Thyroid gland (tissue), 4 donors: ENCODE measurements around the gene MIAT.

Experiments used
- POLR2A ChIP-seq, 2 donors: fragments of 450-650 bp; IDR thresholded peaks; one replicate each; pipeline ENCODE4 v1.6.1; 2017; ENCODE audit warnings: antibody characterized with exemption in 2 of 2, mild to moderate bottlenecking in 2 of 2, moderate library complexity in 1 of 2
- TF ChIP-seq, protein P1 (sequence below), 6 experiments: fragments of 200-600 bp in 3 of 6; fragments of 450-650 bp in 3 of 6; sonication (generic) in 3 of 6; IDR thresholded peaks; one replicate each; pipeline ENCODE4 v1.5.1; 2016 to 2019; ENCODE audit warnings: antibody characterized with exemption in 6 of 6, mild to moderate bottlenecking in 2 of 6, inconsistent platforms in 1 of 6, moderate library complexity in 1 of 6

DNA sequence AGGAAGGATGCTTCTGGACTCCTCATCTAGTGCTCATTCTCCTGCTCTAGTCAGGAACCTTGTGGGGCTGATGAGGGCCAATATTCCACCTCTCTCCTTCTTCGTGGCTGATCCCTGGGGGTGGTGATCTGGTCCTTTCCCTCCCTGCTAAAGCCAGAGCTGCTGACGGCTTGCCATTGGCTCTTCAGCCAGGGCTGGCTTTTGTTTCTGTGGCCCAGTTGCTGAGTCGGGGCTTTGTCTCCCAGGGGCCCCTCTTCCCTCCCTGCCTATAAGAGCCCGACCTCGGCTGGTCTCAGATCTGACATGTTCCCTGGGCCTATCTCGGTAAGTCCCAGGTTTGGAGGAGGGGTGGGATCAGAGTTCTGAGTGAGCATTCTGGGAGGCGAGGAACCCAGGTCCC lies 35.7 kb upstream of the MIAT start, which contains the start of gene CRYBA4:
- TF ChIP-seq POLR2A (IDR thresholded peaks at IDR 0.05): no peak
- TF ChIP-seq, protein P1, sequence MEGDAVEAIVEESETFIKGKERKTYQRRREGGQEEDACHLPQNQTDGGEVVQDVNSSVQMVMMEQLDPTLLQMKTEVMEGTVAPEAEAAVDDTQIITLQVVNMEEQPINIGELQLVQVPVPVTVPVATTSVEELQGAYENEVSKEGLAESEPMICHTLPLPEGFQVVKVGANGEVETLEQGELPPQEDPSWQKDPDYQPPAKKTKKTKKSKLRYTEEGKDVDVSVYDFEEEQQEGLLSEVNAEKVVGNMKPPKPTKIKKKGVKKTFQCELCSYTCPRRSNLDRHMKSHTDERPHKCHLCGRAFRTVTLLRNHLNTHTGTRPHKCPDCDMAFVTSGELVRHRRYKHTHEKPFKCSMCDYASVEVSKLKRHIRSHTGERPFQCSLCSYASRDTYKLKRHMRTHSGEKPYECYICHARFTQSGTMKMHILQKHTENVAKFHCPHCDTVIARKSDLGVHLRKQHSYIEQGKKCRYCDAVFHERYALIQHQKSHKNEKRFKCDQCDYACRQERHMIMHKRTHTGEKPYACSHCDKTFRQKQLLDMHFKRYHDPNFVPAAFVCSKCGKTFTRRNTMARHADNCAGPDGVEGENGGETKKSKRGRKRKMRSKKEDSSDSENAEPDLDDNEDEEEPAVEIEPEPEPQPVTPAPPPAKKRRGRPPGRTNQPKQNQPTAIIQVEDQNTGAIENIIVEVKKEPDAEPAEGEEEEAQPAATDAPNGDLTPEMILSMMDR (IDR thresholded peaks at IDR 0.05): no peak
